ENCODE results near the gene DGCR8.
A peak's percentile ranks its signal among the peaks of the same experiment; 100 is the strongest.

Gene DGCR8
- total RNA-seq = 31.7 reads per million, percentile 58 among the genes with 10 or more reads in this experiment

DNA sequence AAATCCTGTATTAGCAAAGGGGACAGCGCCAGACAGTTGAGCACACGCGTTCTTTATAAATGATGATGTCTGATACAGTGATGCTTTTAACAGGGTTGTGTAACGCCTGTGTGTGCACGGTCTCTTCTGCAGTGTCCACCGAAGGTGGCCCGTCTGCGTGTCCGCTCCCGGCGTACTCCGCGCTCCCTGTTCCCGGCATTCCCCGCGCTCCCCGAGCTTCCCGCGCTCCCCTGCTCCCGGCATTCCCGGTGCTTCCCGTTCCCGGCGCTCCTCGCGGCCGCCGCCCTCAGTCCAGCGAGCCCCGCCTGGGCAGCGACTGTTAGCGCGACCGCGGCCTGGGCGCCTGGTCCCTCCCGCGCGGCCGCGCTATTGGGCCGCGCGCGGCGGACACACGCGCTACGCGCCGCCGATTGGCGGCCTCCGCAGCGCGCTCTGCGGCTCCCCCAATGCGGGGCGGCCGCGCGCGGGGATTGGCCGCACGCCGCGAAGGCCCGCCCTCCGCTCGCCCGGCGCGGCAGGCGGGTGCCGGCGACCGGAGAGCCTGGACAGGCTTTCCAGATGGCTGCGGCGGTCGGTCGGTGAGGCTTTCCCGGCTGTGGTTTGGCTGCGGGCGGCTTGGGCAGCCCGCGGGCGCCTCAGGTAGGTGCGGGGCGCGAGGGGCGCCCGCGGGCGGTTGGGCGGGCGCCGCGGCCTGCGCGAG, at the start of gene DGCR8:
TSS of gene DGCR8 (plus strand) at position 497 of the 700 bp plus-strand sequence. CDS start 5,723 bp downstream, outside the sequence.
- DNase-seq = peak; percentile 57

DNA sequence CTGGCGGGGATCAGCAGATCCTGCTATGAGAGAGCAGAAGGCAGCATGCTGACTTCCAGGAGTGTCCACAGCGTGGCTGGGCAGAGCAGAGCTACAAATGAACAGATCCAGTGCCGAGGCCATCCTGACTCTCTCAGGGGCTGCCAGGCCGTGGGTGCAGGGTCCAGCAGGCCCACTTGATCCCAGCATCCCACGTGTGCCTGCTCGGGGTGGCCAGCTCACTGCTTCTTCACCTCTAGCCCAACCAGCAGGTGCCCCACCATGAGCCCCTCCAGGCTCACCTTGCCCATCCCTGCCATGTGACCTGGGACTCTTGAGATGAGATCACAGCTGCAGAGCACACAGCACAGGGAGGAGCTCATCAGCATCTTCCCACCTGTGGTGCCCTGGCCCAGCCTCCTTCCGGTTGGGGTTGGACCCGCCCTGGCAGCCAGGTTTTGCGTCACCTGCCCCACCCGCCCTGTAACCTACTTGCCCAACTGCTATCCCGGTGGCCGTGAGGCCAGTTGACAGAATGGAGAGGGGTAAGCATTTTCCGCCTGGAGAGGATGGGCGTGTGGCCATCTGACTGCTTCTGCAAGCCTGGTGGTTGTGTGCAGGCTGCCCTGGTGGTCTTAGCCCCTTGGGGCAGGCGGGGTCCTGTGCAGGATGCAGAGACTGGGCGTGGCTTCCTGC, 48.2 kb upstream of the DGCR8 start:
- DNase-seq = no peak

DNA sequence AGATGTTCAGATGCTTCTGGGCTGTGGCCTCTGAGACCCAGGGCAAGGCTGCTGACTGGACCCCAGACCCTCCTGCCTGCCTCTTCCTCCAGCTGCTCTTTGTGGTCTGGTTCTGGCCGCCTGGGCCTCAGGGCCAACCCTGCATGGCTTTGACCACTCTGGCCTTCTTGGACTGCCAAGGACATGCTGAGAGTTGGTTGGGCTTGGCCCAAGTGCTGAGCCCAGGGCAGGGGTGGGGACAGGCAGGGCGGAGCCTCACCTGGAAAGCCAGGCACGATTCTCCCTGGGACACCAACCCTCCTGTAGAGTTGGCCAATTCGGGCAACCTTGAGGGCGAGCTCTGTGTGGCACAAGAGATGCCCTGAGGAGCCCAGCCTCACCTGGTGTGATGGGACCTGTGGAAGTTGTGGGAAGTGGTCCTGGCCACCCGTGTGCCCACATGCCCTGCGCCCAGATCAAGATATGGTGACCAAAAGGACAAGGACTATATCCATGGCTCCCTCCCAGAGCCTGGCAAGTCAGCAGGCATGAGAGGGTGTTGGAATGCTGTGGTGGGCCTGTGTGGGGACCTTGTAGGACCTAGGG, 47.5 kb upstream of the DGCR8 start:
- no peak for DNase-seq

DNA sequence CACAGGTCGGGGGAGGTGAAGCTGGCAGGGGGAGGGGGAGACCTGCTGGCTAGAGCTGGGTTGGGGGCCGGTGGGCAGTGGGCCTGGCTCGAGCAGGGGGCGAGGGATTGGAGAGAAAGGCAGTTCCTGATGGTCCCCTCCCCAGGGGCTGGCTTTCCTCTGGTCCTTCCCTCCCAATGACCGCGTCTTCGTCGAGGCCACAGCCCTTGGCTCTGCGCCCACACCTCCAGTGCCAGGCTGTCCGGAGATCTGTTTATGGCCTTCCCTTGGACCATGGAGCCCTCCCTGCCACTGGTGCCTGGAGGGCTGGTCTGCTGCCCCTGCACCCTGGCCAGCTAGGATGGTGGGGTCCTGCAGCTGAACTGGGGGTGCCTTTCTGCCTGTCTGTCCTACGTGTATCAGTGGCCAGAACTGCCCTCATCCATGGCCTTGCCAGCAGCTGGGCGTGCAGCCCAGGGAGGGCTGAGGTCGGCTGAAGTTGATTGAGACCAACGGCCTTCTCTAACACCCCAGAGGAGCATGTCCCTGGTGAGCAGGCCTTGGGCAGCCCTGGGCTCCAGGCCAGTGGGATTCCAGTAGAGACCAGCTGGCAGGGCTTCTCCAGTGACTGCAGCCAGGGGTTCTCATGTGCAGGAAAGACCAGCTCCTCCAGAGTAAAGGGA, 46.9 kb upstream of the DGCR8 start:
- no peak for DNase-seq

DNA sequence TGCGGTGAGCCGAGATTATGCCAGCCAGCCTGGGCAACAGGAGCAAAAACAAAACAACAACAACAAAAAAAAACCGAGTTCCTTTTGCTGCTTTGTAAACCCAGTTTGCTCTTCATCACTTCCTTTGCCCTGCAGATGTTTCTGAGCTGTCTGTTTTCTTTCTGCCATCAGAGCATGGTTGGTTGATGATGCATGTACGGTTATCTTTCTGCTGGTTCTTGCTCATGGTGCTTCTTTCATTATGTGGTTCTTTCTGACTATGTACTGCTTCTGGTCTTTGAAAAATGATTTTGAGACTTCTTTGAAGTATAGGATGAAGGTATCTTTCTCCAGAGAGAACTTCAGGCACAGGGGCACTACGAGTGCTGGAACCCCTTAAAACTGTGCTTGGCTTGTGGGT, 45.9 kb upstream of the DGCR8 start:
- DNase-seq = no peak

DNA sequence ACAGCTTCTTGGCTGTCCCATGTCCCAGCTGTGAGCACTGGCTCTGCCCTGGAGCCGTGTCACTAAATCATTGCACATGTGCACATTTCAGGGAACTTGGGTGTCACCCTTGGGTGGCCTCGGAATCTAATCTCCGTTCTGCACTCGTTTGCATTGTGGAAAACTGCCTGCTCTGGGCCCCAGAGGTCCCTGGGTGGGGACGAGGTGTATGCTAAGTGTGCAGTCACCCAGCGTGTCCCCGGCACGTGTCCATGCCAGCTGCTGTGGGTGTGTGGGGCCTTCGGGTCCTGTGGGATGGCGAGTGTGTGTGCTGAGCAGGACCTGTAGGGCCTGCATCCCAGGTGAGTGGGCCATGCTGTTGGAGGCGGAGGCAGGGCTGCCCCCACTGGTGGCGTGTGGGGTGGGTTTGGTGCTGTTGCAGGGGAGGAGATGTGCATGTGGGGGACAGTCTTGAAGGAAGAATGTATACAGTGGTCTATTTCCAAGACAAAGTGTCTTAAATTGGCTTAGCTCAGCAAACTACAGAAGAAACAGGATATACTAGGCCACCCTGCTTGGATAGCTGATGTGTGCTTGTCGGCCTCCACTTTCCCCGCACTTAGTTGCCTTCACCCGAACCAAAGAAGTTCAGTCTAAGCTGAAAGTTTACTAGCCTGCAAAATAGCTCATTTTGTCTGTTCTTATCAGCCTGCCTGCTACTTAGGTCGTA, 44.5 kb upstream of the DGCR8 start:
- no peak for DNase-seq

DNA sequence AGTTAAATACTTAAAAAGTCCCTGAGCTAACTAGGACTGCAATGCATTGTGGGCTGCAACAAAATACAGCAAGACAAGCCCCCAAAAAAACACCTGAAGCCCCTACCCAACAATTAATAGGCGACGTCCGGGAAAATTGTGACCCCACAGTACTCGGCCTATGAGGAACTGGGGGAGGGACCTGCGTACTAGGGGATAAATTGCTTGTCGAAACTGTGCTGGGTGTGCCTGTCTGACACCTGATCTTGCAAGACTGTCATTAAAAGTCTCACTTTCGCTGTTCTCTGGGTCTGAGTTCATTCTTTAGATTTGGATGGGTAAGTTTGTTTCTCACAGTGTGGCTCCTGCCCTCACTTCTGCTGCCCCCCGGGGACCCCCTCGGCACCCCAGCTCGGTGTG, 44.0 kb upstream of the DGCR8 start:
- DNase-seq = no peak

DNA sequence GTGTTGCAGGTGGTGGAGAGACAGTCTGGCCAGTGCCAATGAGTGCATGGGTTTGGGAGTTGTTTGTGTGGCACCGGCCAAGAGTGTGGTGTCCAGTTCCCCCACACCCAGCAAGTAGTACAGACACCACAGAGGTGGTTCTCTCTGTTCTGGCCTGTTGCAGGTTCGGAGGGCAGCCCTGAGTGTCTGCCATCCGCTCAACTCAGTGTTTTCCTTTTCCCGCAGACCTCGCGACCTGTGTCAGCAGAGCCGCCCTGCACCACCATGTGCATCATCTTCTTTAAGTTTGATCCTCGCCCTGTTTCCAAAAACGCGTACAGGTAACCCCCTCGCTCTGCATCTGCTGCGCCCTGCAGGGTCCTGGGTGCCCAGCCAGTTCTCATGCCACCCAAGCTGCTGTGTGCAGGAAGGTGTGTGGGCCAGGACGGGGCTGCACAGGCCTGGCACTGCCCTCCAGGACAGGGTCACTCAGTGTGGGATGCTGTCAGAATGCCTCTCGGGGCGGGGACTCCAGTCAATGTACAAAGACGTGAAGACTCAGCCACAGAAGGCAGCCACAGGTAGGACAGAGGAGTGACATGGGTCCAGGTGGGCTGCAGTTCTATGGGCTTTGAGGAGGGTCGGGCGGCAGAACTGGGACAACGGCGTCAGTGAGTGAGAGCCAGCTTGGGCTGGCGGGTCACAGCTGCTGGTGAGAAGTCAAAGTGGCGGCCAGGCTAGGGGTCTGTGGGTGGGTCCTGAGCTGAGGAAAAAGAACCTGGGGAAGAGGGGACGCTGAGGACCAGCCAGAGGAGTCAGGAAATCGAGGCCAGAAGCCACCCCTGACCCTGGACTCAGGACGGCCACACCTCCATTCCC, 43.3 kb upstream of the DGCR8 start:
- no peak for DNase-seq

DNA sequence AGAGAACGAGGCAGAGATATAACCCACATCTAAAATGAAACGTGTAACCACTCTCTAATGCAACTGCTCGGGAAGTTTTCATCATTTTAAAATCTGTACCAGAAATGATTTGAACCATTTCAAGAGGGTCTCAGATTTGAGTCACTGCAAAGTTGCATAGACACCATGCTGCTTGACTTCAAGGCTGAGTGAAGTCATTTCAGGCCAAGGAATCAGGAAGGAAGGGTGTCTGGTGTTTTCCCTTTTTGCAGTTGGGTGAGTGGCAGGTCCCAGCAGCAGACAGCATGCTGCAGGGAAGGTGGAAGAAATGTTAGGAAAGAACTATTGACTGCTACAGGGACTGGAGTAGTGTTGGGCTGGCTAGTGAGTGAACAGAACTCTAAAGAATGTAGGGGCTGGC, 42.6 kb upstream of the DGCR8 start:
- no peak for DNase-seq

DNA sequence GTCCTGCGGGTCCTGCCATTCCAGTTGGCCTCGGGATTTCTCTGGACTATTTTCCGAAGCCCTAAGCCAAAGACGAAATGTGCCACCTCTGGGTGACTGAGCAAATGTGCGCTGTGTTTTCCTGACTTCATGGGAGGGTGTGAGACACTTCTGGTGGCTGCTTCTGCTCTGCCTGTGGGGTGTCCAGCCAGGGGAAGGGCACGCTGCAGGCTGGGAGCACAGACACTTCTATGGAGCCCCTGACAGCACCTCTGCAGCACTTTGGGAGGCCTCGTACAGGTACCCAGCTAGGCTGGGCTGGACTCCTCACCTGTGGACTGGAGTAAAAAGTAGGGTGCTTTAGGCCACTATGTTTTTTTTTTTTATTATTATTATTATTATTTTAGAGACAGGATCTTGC, 41.5 kb upstream of the DGCR8 start:
- DNase-seq = no peak

DNA sequence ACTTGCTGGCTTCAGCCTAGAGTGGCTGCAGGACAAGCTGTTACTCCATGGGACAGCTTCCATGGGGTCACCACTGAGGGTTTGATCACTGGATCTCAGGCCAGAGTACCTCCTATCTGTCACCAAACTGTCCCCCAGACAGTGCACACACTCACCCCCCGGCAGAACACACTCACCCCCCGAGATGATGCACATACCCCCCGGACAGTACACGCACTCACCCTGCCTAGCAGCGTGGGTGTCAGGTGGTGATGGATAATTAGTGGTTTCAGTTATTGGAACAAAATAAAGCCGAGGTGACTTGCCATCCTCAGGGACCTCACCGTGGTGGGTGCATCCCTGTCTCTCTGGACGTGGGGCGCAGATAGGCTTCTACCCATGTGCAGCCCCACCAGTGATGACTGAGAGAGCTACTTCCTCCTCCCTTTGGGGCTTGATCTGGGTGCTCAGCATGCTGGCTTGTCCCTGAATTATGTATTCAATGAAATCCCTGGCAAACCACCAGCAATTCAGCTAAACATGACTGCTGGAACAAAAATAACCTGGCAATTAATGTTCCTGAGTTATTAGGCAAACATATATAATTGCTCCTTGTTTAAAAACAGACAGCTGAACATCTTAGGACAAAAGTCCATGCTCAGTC, 40.2 kb upstream of the DGCR8 start:
- no peak for DNase-seq

DNA sequence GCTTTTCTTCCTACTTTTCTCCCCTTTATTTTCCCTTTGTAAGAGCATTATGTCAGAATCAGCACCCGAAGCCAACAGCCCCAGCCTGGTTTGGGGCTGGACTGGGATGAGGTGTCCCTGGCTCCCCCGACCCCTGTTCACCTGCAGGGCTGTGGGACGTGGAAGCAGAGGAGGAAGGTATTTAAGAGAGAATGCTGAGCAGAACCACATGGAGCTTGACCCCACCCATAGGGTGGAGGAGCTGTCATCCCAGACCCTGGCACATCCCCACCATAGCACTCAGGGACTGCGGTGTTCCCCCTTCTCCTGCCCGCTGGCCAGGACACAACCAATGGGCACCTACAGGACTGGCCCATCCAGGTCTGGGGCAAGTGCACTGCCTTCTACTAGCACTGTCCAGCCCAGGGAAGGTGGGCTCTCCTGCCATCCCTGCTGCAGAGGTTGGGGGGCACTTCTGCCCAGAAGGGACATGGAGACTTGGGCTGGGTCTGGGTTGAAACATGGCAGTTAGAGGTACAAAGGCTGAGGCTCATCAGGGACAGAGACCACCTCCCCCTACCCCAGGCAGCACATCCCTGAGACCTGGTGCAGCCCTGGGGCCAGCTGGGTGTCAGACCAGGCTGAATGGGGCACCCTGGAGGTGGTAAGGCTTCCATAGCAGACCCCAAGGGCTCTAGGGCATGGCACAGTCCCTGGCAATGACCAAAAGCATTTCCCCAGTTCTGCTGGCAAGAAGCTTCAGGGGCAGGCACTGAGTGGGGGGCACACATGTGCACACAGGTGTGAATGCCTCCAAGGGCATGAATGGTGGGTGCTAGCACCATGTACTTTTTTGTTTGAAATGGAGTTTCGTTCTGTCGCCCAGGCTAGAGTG, 39.5 kb upstream of the DGCR8 start:
- no peak for DNase-seq

DNA sequence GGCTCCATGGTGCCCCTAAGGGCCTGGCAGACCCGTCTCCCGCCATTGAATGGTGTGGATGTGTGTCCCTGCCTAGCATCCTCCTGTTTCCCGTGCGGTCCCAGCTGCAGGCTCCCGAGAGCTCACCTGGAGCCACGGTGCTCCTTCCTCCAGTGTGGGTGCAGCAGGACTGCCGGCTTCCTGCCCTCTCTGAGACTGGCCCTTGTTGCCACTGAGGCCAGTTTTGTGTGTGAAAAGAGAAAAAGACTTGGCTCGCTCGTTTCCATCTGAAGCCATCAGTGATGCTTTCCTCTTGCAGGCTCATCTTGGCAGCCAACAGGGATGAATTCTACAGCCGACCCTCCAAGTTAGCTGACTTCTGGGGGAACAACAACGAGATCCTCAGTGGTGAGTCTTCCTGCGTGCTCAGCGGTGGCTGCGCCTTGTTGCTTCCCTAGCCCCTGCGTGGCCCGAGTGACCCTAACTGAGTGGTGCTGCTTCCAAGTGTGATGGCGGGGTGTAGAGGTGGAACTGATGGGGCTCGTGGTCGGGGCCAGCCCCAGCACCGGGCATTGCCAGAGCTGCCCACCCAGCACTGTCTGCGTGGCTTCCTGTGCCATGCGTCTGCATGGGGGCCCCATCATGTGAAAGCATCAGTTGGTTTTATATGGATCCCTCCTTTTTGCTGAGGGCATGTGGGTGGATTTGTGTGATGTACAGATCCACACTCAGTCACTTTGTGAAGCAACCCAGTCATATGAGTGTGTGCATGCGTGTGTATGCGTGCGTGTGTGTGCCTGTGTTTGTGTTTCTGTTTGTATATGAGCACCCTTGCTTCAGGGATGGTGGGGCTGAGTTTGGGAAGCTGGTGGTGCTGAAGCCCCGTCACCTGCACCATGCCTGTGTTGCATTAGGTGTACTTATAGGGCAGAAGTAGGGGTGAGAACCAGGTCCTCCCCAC, 36.7 kb upstream of the DGCR8 start:
- DNase-seq = no peak

DNA sequence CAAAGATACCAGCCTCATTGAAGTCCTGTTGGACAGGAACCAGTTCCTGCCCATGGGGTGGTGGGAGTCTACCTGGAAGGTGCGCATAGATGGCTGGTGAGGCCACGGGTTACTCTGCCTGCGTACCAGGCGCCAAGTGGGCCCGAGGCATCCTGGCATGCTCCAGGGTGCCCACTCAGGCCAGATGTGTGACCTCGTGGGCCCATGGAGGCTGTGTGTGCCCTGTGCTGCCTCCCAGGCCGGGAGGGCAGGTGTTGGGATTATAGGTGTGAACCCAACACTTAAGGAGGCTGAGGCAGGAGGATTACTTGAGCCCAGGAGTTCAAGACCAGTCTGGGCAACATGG, 36.1 kb upstream of the DGCR8 start:
- DNase-seq = no peak

DNA sequence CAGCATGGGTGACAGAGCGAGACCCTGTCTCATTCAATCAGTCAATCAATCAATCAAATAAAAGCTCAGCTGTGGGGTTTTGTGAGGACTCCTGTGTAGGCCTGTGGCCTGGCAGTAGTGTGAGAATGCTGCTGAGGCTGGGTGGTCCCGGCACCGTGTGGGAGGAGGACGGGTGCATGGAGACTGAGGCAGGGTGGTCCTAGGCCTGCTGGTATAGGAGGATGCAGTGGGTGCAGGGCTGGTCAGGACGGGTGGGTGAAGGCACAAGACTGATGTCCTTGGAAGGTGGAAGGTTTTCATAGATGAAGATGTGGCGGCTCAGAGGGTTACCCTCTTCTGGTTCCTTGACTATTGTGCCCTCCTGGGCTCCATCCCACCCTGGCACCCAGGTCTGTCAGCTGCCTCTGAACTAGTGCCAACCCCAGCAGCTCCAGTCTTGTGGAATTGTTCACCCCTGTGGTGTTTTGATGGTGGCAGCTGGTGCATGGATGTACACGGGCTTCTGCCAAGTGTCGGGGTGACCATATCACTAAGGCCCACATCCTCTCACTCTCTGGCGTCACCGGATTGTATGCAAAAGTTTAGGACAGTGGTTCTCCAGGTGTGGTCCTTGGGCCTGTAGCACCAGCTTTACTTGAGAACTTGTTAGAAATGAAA, 35.4 kb upstream of the DGCR8 start:
- no peak for DNase-seq

DNA sequence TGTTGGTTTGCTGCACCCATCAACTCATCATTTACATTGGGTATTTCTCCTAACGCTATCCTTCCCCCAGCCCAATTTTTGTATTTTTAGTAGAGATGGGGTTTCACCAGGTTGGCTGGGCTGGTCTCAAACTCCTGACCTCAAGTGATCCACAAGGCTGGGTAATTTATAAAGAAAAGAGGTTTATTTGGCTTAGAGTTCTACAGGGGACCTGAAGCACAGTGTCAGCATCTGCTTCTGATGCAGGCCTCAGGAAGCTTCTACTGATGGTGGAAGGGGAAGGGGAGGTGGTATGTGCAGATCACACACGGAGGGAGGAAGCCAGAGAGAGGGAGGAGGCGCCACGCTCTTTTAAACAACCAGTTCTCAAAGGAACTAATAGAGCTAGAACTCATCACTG, 33.3 kb upstream of the DGCR8 start:
- no peak for DNase-seq

DNA sequence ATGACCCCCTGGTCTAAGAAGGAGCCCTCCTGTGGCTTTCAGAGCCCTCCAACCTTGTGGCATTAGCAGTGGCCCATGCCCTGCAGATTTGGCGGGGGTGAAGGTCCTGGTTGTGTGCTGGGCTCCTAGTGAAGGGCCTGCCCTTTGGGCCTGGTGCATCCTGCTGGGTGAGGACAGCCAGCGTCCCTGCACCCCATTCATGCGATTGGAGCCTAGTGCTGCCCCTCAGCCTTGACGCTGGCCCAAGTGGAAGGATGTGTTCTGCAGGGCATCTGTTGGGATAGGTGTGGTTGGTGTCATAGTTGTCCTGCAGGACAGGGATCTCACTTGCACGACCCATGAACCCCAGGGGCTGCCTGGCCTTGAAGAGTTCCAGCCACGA, 28.1 kb upstream of the DGCR8 start:
- no peak for DNase-seq

DNA sequence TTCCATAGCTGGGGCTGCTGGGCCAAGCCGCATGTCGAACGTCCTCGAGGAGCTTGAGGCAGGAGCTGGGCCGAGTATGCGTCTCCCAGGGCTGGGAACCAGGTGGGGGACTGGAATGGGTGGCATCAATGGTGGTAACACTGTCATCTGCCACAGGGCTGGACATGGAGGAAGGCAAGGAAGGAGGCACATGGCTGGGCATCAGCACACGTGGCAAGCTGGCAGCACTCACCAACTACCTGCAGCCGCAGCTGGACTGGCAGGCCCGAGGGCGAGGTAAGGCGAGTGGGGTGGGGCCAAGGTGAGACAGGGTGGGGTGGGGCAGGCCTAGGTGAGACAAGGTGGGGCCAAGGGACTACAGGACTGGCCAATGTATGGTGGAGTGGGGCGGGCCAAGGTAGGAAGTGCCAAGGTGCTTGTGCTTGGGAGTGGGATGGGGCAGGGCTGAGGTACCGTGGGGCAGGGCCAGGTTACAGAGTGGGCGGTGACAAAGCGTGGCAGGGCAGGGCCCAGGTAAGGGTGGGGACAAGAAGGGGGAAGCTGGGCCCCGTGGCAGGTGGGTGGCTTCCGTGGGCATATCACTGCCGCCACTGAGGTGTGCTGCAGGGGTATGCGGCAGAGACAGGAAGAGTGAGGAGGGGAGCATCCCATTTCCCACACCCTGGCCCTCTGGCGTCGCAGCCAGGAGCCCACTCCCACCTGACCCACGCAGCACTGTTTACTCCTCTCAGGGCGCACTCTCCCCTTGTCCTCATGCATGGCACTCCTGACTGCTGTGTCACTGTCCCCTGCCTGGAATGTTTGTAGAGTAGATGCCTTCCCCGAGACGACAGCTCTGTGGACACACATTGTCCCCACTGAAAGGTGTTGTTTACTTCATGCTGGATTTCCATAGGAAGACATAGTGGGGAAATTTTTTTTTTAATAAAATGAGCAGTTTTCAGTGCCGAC, 27.5 kb upstream of the DGCR8 start:
- DNase-seq = no peak
